ENCODE data around the gene CRHR1.
"Not testable (repeated sequence)": the region's sequence is repeated elsewhere in the genome, so short reads cannot be mapped to it uniquely, and the experiment has no call there.

Gene CRHR1

GRCh38 chr17:45862127-45862526 lies 78.0 kb downstream of the CRHR1 start:
- not testable (repeated sequence) for DNase-seq (ENCODE audit: low read depth in 1 of 2, low spot score in 1 of 2)

- DNase-seq (ENCODE audit: low read depth in 1 of 2, low spot score in 1 of 2) = no peak
Observed at GRCh38 chr17:45863857-45864654, 79.9 kb downstream of the CRHR1 start.

- DNase-seq (ENCODE audit: low read depth in 1 of 2, low spot score in 1 of 2) = no peak
Observed at GRCh38 chr17:45867171-45867570, 83.1 kb downstream of the CRHR1 start.

DNA sequence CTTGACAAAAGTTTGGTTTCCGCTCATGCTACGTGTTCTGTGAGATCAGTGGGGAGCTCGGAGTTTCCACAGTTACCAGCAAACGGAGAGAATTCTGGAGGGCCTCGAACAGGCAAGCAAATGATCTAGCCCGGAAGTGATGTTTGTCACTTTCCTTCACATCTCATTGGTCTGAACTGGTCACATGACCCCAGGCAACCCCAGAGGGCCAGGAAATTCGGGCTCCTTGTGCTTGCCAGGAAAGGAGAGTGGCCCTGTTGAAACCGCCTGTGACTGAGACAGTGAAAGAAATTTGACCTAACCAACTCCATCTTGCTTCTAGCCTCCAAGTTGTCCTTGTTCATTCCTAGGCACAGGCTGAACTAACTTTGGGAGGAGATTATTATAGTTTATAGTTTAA lies 83.6 kb downstream of the CRHR1 start:
- no peak for DNase-seq (ENCODE audit: low read depth in 1 of 2, low spot score in 1 of 2)

- DNase-seq (ENCODE audit: low read depth in 1 of 2, low spot score in 1 of 2) = no peak
Observed at GRCh38 chr17:45868276-45868675, 84.2 kb downstream of the CRHR1 start.

- no peak for DNase-seq (ENCODE audit: low read depth in 1 of 2, low spot score in 1 of 2)
Observed at GRCh38 chr17:45869676-45870341, 85.7 kb downstream of the CRHR1 start.

DNA sequence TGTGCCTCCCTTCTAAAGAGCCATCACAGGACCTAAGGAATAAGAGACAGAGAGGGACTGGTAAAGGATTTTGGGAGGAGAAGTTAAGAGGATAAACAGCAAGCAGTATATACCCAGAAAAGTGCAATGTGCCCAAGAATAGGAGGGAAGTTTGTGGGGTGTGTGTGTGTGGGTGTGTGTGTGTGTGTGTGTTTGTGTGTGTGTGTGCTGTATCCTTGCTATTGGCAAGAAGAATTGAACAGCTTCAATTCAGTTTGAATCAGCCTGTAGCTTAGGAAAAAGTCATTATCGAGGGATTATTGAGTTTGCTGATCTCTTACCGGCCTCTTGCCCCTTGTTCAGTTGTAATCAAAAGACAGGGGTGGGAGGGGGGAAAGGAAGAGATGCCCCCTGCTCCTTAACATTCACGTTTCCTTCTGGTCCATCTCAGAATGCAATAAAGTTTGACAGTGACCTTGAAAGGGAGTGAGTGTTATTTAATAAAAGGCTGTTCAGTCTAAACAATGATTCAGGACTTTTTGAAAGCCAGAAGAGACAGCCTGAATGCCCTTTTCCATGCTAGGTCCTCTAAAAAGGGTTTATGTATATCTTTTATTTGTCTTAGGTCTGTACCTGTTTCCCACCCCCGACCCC lies 86.3 kb downstream of the CRHR1 start:
- no peak for DNase-seq (ENCODE audit: low read depth in 1 of 2, low spot score in 1 of 2)

DNA sequence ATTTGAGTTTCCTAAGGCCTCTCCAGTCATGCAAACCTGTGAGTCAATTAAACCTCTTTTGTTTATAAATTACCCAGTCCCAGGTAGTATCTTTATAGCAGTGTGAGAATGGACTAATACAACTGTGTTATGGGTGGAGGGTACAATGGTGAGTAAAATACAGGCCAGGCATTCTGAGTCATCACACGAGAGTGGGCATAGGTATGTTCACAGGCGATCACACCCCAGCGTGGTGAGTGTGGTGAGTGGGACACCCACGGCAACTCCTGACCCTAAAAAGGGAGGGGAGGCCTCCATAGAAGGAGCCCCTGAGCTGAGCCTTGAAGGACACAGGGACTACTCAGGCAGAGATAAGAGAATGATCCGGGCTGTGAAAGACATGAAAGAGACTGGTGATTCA lies 87.6 kb downstream of the CRHR1 start:
- no peak for DNase-seq (ENCODE audit: low read depth in 1 of 2, low spot score in 1 of 2)

- no peak for DNase-seq (ENCODE audit: low read depth in 1 of 2, low spot score in 1 of 2)
Observed at GRCh38 chr17:45873728-45874127, 89.6 kb downstream of the CRHR1 start.

GRCh38 chr17:45874151-45874550 lies 90.0 kb downstream of the CRHR1 start:
- no peak for DNase-seq (ENCODE audit: low read depth in 1 of 2, low spot score in 1 of 2)

- no peak for DNase-seq (ENCODE audit: low read depth in 1 of 2, low spot score in 1 of 2)
Observed at GRCh38 chr17:45876539-45876938, 92.4 kb downstream of the CRHR1 start.

GRCh38 chr17:45877467-45877866 lies 93.3 kb downstream of the CRHR1 start:
- DNase-seq (ENCODE audit: low read depth in 1 of 2, low spot score in 1 of 2) = no peak

- DNase-seq (ENCODE audit: low read depth in 1 of 2, low spot score in 1 of 2) = no peak
Observed at GRCh38 chr17:45883063-45883462, 98.9 kb downstream of the CRHR1 start.

Measured in activated T-helper 1 cell treated with anti-CD3 and anti-CD28 coated beads, Interleukin-2, amount 50 U/mL, for 16 hours (primary cell).